Kidney (tissue), 14 donors: ENCODE measurements around the gene CLC. TPM values are rescaled to one million over a fixed set of nuclear protein-coding genes. Genes with fewer than 3 reads are reported as not detected.

Experiments
- DNase-seq, 5 donors: peaks; one replicate each; pipeline ENCODE4 v3.0.0-alpha.2; 2013 to 2020
- FAIRE-seq: peaks from 2 replicates; lab custom pipeline; 2012; peaks lifted over from hg19 to GRCh38; lab: Jason Lieb, UNC
- H3K27ac ChIP-seq, 2 donors: one replicate each; pipeline ENCODE4 v1.7.0; 2013; ENCODE audit warnings: low read depth in 2 of 2, low read length in 2 of 2, inconsistent platforms in 1 of 2
- H3K27me3 ChIP-seq: one replicate; pipeline ENCODE4 v1.7.1; 2013; ENCODE audit warnings: low read length, inconsistent platforms; ENCODE audit not compliant: control insufficient read depth, insufficient read depth
- H3K36me3 ChIP-seq, 3 donors: one replicate each; pipeline versions ENCODE4 v1.7.0 to v1.7.1; 2013; ENCODE audit warnings: low read length in 3 of 3, control low read depth in 1 of 3, inconsistent platforms in 1 of 3; ENCODE audit not compliant: insufficient read depth in 3 of 3, control insufficient read depth in 2 of 3
- H3K4me1 ChIP-seq, 3 donors: one replicate each; pipeline versions ENCODE4 v1.7.0 to v1.7.1; 2013; ENCODE audit warnings: low read length in 3 of 3, inconsistent platforms in 1 of 3, low read depth in 1 of 3; ENCODE audit not compliant: control insufficient read depth in 2 of 3, insufficient read depth in 2 of 3
- H3K4me3 ChIP-seq, 3 donors: one replicate each; pipeline versions ENCODE4 v1.7.0 to v1.8.1; 2013; ENCODE audit warnings: low read length in 3 of 3, control low read depth in 1 of 3, inconsistent platforms in 1 of 3
- H3K9ac ChIP-seq, 3 donors: one replicate each; pipeline versions ENCODE4 v1.7.0 to v1.7.1; 2013; ENCODE audit warnings: low read length in 3 of 3, control low read depth in 1 of 3, inconsistent platforms in 1 of 3
- H3K9me3 ChIP-seq, 3 donors: one replicate each; pipeline versions ENCODE4 v1.7.0 to v1.7.1; 2013; ENCODE audit warnings: low read length in 3 of 3, control low read depth in 1 of 3, inconsistent platforms in 1 of 3; ENCODE audit not compliant: control insufficient read depth in 2 of 3, insufficient read depth in 1 of 3
- intact Hi-C: fragments of 100-400 bp; cut with DNase I; formaldehyde crosslinking; loops from one replicate; pipeline ENCODE4 v1.11.1; 2022
- polyA plus RNA-seq: library from polyadenylated mRNA; stranded (reverse); fragments of 350-450 nt; fragmentation: Illumina TruSeq; extraction: RNeasy Lipid Tissue Mini Kit (QIAGEN cat#74804); gene quantifications from one replicate; pipeline ENCODE4 v1.2.3, GENCODE V29; 2014; ENCODE audit warnings: low read depth, low replicate concordance; ENCODE audit not compliant: insufficient read depth
- total RNA-seq: library from RNA; stranded (reverse); fragmentation: NEBNext Ultra II Directional; extraction: Animal tissue kit (Norgen Biotek cat#: 25700); gene quantifications from one replicate; pipeline ENCODE4 v1.2.1, GENCODE V29; 2021
- TF ChIP-seq, protein P1 (sequence below): IDR thresholded peaks from 3 replicates; pipeline ENCODE4 v1.5.1; 2012; ENCODE audit warnings: mild to moderate bottlenecking, moderate library complexity, borderline replicate concordance; ENCODE audit not compliant: insufficient read depth; ENCODE audit errors: extremely low read depth
- donor health status: control.
- donor health status: control.
- donor health status: control.
- donor health status: control.
- donor health status: control.
- donor health status: DM: yes; HTN: yes; CAD: no.
- donor health status: Normal renal cell carcinoma (clear cell type).

The CLC gene
- total and polyA plus RNA-seq, 2 donors from 2014 or later: not detected

DNA sequence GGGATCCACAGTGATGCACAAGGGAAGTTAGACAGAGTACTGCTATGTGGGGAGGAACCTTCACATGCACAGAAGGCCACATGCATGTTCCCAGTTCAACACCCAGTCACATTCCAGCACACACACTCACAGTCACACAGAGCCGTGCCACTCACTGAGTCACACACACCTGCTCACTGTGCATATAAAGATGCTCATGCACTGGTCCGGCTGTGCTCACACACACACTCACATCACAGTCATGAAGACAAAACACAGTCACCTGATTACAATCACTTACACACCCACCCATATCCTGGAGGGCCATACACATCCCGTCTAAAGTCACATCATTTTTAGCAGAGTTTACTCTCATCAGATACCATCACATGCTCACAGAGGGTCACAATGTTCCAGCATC is 478 bp downstream of the CLC start:
- Histone ChIP-seq H3K27me3 (no peaks in the 10 kb centered on the region), H3K27ac (no peak overlapping the region), H3K36me3 (no peaks in the 10 kb centered on the region), H3K9ac (no peak overlapping the region), H3K9me3 (no peaks in the 10 kb centered on the region), H3K4me1 (no peaks in the 10 kb centered on the region), H3K4me3 (no peak overlapping the region)
- no peak for FAIRE-seq
- intact Hi-C loops: no loop called here
- no peak for DNase-seq
- TF ChIP-seq, protein P1, sequence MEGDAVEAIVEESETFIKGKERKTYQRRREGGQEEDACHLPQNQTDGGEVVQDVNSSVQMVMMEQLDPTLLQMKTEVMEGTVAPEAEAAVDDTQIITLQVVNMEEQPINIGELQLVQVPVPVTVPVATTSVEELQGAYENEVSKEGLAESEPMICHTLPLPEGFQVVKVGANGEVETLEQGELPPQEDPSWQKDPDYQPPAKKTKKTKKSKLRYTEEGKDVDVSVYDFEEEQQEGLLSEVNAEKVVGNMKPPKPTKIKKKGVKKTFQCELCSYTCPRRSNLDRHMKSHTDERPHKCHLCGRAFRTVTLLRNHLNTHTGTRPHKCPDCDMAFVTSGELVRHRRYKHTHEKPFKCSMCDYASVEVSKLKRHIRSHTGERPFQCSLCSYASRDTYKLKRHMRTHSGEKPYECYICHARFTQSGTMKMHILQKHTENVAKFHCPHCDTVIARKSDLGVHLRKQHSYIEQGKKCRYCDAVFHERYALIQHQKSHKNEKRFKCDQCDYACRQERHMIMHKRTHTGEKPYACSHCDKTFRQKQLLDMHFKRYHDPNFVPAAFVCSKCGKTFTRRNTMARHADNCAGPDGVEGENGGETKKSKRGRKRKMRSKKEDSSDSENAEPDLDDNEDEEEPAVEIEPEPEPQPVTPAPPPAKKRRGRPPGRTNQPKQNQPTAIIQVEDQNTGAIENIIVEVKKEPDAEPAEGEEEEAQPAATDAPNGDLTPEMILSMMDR: no peak

DNA sequence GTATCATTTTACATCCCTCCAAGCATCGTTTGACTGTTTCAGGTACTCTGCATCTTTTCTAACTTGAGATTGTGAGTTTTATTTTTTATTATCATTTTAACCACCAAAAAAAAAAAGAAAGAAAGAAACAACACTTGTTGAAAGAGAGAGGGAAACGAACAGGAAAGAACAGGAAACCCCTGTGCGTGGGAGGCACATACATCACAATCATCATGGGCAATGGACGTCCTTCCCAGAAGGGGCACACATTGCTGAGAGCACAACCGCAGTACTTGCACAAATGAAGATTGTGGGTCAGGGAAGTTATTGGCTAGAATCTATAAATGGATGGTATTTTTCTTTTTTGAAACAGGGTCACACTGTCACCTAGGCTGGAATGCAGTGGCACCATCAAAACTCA is 1.7 kb downstream of the CLC start:
- H3K4me1 ChIP-seq: no peaks in the 10 kb centered on the region
- no peak overlapping the region for H3K27ac ChIP-seq
- intact Hi-C loops: no loop called here
- no peaks in the 10 kb centered on the region for H3K27me3 ChIP-seq
- no peak for DNase-seq
- TF ChIP-seq, protein P1: no peak
- no peak overlapping the region for H3K9ac ChIP-seq
- no peaks in the 10 kb centered on the region for H3K9me3 ChIP-seq
- FAIRE-seq: no peak
- no peak overlapping the region for H3K4me3 ChIP-seq
- no peaks in the 10 kb centered on the region for H3K36me3 ChIP-seq

DNA sequence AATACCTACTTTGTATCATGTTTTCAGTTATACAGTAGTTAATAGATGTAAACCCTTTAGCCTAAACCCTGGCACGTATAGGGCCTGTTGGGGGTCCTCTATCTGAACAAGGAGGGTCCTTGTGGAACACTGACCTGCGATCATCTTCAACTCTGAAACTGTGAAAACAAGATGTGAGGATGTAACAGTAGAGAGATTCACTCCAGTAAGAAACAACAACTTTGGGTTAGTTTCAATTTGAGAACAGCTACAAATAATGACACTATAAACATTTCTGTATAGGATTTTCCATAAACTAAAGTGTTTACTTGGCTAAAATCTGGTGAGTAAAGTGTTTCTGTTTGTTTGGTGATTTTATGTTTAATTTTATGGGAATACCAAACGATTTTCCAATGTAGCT is 2.1 kb downstream of the CLC start:
- no peak for DNase-seq
- H3K9me3 ChIP-seq: no peaks in the 10 kb centered on the region
- no peak overlapping the region for H3K9ac ChIP-seq
- TF ChIP-seq, protein P1: no peak
- no peaks in the 10 kb centered on the region for H3K4me1 ChIP-seq
- H3K4me3 ChIP-seq: no peak overlapping the region
- intact Hi-C loops: no loop called here
- no peak overlapping the region for H3K27ac ChIP-seq
- no peak for FAIRE-seq
- H3K36me3 ChIP-seq: no peaks in the 10 kb centered on the region
- no peaks in the 10 kb centered on the region for H3K27me3 ChIP-seq

DNA sequence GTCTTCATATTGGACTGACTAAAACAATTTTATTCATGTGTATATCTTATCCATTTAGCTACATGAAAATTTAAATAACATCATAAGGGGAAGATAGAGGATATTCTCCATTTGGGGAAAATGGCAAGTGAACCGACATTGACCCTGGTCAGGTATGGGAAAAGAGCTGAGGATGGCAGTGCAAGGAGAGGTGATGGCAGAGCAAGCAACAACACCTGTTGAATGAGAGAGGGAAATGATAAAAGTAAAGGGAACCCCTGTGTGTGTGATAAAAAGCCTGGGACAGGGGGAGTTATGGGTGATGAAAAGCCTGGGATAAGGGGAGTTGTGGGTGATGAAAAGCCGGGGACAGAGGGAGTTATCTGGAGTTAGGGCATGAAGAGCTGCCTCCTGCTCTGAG is 4.0 kb downstream of the CLC start:
- Histone ChIP-seq H3K4me1 (no peaks in the 10 kb centered on the region), H3K9ac (no peak overlapping the region)
- FAIRE-seq: no peak

More for the DNA sequence above, 4.0 kb downstream of the CLC start:
- Histone ChIP-seq H3K9me3 (no peaks in the 10 kb centered on the region), H3K27me3 (no peaks in the 10 kb centered on the region), H3K27ac (no peak overlapping the region), H3K36me3 (no peaks in the 10 kb centered on the region), H3K4me3 (no peak overlapping the region)
- TF ChIP-seq, protein P1: no peak
- intact Hi-C loops: no loop called here
- DNase-seq: no peak
